GM12891 (cell line): ENCODE data around the gene KCNJ10.

Experiments used
- DNase-seq: peaks from one replicate; pipeline ENCODE4 v3.0.0; 2011; ENCODE audit warnings: low spot score; ENCODE audit not compliant: insufficient read length
- FAIRE-seq: peaks from 2 replicates; lab custom pipeline; 2011; peaks lifted over from hg19 to GRCh38; lab: Jason Lieb, UNC
- PAX5 ChIP-seq: IDR thresholded peaks from 2 replicates; pipeline ENCODE4 v1.6.1; 2011; ENCODE audit warnings: low read length, moderate library complexity, mild to moderate bottlenecking; ENCODE audit not compliant: insufficient read depth, severe bottlenecking
- POLR2A ChIP-seq: IDR thresholded peaks from 2 replicates; pipeline ENCODE4 v1.6.1; 2011; ENCODE audit warnings: low read depth, low read length, control low read depth
- POLR2AphosphoS5 ChIP-seq: IDR thresholded peaks from 2 replicates; pipeline ENCODE4 v1.6.1; 2011; ENCODE audit warnings: low read depth, low read length, control low read depth
- POU2F2 ChIP-seq: IDR thresholded peaks from 2 replicates; pipeline ENCODE4 v1.6.1; 2011; ENCODE audit warnings: low read depth, mild to moderate bottlenecking, control low read depth, low read length, moderate library complexity
- SPI1 ChIP-seq: IDR thresholded peaks from 2 replicates; pipeline ENCODE4 v1.6.1; 2011; ENCODE audit warnings: low read depth, low read length, control low read depth
- TAF1 ChIP-seq: IDR thresholded peaks from 2 replicates; pipeline ENCODE4 v1.6.1; 2011; ENCODE audit warnings: low read depth, low read length, control low read depth

KCNJ10 gene

GRCh38 chr1:160078512-160079195 is 8.7 kb upstream of the KCNJ10 start:
- peak; percentile 80 for FAIRE-seq
- DNase-seq = peak; percentile 61
- TF ChIP-seq POU2F2 = no peak
- TF ChIP-seq PAX5 = no peak
- TF ChIP-seq SPI1 = no peak
- no peak for TF ChIP-seq TAF1
- TF ChIP-seq POLR2A = no peak
- TF ChIP-seq POLR2AphosphoS5 = no peak

GRCh38 chr1:160077486-160077885 is 7.5 kb upstream of the KCNJ10 start:
- no peak for DNase-seq
- TF ChIP-seq POU2F2 (no peak), TAF1 (no peak), POLR2AphosphoS5 (no peak), PAX5 (no peak)
- no peak for FAIRE-seq

- DNase-seq (no peak), FAIRE-seq (no peak)
- no peak for TF ChIP-seq TAF1
- TF ChIP-seq SPI1 = no peak
- TF ChIP-seq POLR2AphosphoS5 = no peak
- no peak for TF ChIP-seq PAX5
- no peak for TF ChIP-seq POU2F2
- no peak for TF ChIP-seq POLR2A
Measured at GRCh38 chr1:160076295-160076694, 6.3 kb upstream of the KCNJ10 start.

GRCh38 chr1:160075836-160076235 is 5.9 kb upstream of the KCNJ10 start:
- TF ChIP-seq PAX5 = no peak
- no peak for TF ChIP-seq POLR2AphosphoS5
- TF ChIP-seq POU2F2 = no peak
- no peak for FAIRE-seq
- no peak for DNase-seq

- no peak for DNase-seq
- TF ChIP-seq PAX5 (no peak), POLR2A (no peak), POLR2AphosphoS5 (no peak), SPI1 (no peak), TAF1 (no peak), POU2F2 (no peak)
- no peak for FAIRE-seq
Measured at GRCh38 chr1:160074865-160075264, 4.9 kb upstream of the KCNJ10 start.

GRCh38 chr1:160071289-160071688 is 1.3 kb upstream of the KCNJ10 start:
- TF ChIP-seq SPI1 (no peak), POU2F2 (no peak), TAF1 (no peak), POLR2AphosphoS5 (no peak), POLR2A (no peak), PAX5 (no peak)
- FAIRE-seq (no peak), DNase-seq (no peak)

GRCh38 chr1:160070243-160071163 is 543 bp upstream of the KCNJ10 start:
- TF ChIP-seq SPI1 (no peak), POLR2A (no peak), POLR2AphosphoS5 (no peak), POU2F2 (no peak)
- FAIRE-seq = peak; percentile 55
- peak; percentile 54 for DNase-seq

- no peak for TF ChIP-seq POLR2A
- TF ChIP-seq TAF1 = no peak
- no peak for TF ChIP-seq POLR2AphosphoS5
- TF ChIP-seq POU2F2 = no peak
- TF ChIP-seq SPI1 = no peak
- no peak for TF ChIP-seq PAX5
- DNase-seq (no peak), FAIRE-seq (no peak)
Measured at GRCh38 chr1:160068225-160068624, 1.7 kb downstream of the KCNJ10 start.
